ENCODE measurements around the gene GNAL.

DNA sequence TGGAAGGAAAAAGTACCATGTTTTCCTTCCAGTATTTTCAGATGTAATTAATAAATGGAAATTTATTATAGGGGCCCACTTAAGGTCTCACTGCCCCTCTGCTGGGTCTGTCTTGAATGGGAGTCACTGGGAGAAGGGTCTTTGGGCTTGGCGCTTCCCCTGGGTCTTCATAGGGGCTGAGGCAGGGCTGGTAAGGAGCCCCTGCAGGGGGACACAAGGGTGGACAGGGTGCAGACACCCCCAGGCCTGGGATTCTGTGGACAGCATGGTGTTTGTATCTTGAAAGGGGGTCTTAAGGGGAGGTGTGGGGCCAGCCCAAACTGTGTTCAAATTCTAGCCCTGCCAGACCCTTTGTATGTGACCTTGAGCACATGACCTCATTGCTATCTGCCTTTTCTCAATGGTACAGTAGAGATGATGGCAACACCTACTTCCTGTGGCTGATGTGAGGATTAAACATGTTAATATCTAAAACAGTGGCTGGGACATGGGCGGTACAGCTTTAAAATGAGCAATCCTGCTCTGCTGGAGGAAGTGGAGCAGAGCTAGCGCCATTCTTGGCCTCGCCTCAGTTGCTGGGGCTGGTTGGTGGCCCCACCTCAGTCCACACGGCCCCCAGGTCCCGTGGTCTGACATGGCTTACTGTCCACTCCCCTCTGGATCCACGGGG lies 71.6 kb downstream of the GNAL start:
- no peak for TF ChIP-seq EP300 (IDR thresholded peaks at IDR 0.05)
- no peak for TF ChIP-seq POLR2AphosphoS5 (IDR thresholded peaks at IDR 0.05)
